Endometrium (tissue), 2 donors: ENCODE data around the gene MYO10.

Source experiments
- FAIRE-seq: peaks from 2 replicates; lab custom pipeline; 2012; peaks lifted over from hg19 to GRCh38; lab: Jason Lieb, UNC
- donor health status: control.
- donor health status: control.

MYO10 gene

GRCh38 chr5:16617274-16617968 is 318.7 kb downstream of the MYO10 start:
- no peak for FAIRE-seq

- FAIRE-seq, result no peak
Observed at GRCh38 chr5:16616536-16617273, 319.4 kb downstream of the MYO10 start, which contains the start of gene RETREG1. TSS of gene RETREG1 (minus strand) at chr5:16616997. CDS start at chr5:16616971, 26 bp downstream.

GRCh38 chr5:16615741-16616535 is 320.1 kb downstream of the MYO10 start:
- FAIRE-seq, result no peak

GRCh38 chr5:16612007-16612406 is 324.1 kb downstream of the MYO10 start:
- no peak for FAIRE-seq
